Gastroesophageal sphincter (tissue), 4 donors: ENCODE results near the gene RANBP10. TPM values are rescaled to one million over a fixed set of nuclear protein-coding genes. Genes with fewer than 3 reads are reported as not detected.

Experiments
- ATAC-seq: fragments of 150-250 bp; one replicate; pipeline ENCODE4 v1.9.1; 2016; ENCODE audit warnings: mild to moderate bottlenecking, moderate library complexity
- H3K27ac ChIP-seq, 4 donors: fragments of 200-600 bp; sonication (generic) in 3 of 4; 1 replicate in 3 of 4; 2 replicates in 1 of 4; pipeline ENCODE4 v1.5.1; 2016 to 2019
- H3K27me3 ChIP-seq: fragments of 200-600 bp; sonication (generic); one replicate; pipeline ENCODE4 v1.5.1; 2019
- H3K36me3 ChIP-seq, 2 donors: fragments of 200-600 bp; sonication (generic); one replicate each; pipeline ENCODE4 v1.5.1; 2019; ENCODE audit warnings: control low read depth in 1 of 2
- H3K4me1 ChIP-seq, 3 donors: fragments of 200-600 bp; sonication (generic); 1 replicate in 2 of 3; 2 replicates in 1 of 3; pipeline ENCODE4 v1.5.1; 2016 to 2019; ENCODE audit warnings: control low read depth in 2 of 3
- H3K4me3 ChIP-seq, 2 donors: fragments of 200-600 bp; sonication (generic); one replicate each; pipeline ENCODE4 v1.5.1; 2019; ENCODE audit warnings: mild to moderate bottlenecking in 1 of 2, moderate library complexity in 1 of 2
- H3K9me3 ChIP-seq, 3 donors: fragments of 200-600 bp; sonication (generic); one replicate each; pipeline ENCODE4 v1.5.1; 2017 to 2019; ENCODE audit warnings: control low read depth in 2 of 3
- EP300 ChIP-seq: sonication (generic); formaldehyde crosslinking; IDR thresholded peaks from one replicate; pipeline ENCODE4 v1.6.1; 2017; ENCODE audit warnings: antibody characterized with exemption, mild to moderate bottlenecking
- POLR2A ChIP-seq, 2 donors: fragments of 450-650 bp; IDR thresholded peaks; one replicate each; pipeline ENCODE4 v1.6.1; 2017; ENCODE audit warnings: antibody characterized with exemption in 2 of 2, mild to moderate bottlenecking in 2 of 2, moderate library complexity in 1 of 2
- POLR2AphosphoS5 ChIP-seq: sonication (generic); formaldehyde crosslinking; IDR thresholded peaks from one replicate; pipeline ENCODE4 v1.6.1; 2017; ENCODE audit warnings: antibody characterized with exemption
- WGBS, 2 donors: methylation state at CpG; one replicate each; pipeline ENCODE4 v1.1.5; 2018; ENCODE audit warnings: low coverage in 1 of 2; 5-methylcytosine and 5-hydroxymethylcytosine counted together
- total RNA-seq, 4 donors: library from RNA; depleted of rRNA; stranded (reverse); fragments of >200 nt; gene quantifications; one replicate each; pipeline ENCODE4 v1.1.0, GENCODE V29; 2016
- TF ChIP-seq, protein P1 (sequence below), 4 experiments: fragments of 200-600 bp in 2 of 4; fragments of 450-650 bp in 2 of 4; sonication (generic) in 1 of 4; IDR thresholded peaks; one replicate each; pipeline ENCODE4 v1.5.1; 2017 to 2019; ENCODE audit warnings: antibody characterized with exemption in 4 of 4, mild to moderate bottlenecking in 2 of 4, moderate library complexity in 2 of 4

RANBP10 gene
- total RNA-seq, 4 donors from 2014 or later = 6.0 to 12.3 (median 8.4) TPM

DNA sequence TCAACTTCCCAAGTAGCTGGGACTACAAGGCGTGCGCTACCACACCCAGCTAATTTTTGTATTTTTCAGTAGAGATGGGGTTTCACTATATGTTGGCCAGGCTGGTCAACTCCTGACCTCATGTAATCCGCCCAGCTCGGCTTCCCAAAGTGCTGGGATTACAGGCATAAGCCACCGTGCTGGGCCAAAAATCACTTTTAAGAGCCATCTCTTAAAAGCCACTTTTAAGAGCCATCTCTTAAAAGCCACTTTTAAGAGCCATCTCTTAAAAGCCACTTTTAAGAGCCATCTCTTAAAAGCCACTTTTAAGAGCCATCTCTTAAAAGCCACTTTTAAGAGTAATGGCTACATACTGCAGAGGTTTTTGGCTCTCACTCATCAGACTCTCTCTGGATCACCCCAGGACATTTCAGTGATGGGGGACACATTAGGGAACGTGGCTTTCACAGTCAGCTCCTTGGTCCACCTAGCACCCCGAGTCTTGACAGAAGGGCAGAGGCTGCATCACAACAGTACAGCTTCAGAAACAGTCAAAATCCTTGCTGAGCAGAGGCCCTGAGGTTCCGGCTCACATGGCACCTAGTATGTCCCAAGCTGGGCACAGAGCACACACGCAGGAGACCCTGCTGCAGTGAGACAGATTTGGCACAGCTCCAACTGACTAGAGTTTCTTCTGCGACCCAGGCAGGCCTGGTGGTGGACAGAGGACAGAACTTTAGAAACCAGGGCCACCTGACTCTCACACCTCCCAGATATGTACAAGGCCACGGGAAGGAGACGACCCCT is 23.6 kb downstream of the RANBP10 start:
- H3K27ac ChIP-seq = no peak overlapping the region
- H3K4me3 ChIP-seq = no peak overlapping the region
- peaks cover 0 to 13% of the 10 kb centered on the region in 2 donors for H3K36me3 ChIP-seq
- WGBS, 2 donors = 87 to 88% methylated on average over 9 of the region's 12 CpGs
- H3K27me3 ChIP-seq = no peaks in the 10 kb centered on the region
- no peaks in the 10 kb centered on the region for H3K4me1 ChIP-seq
- H3K9me3 ChIP-seq = no peaks in the 10 kb centered on the region
- TF ChIP-seq, protein P1, sequence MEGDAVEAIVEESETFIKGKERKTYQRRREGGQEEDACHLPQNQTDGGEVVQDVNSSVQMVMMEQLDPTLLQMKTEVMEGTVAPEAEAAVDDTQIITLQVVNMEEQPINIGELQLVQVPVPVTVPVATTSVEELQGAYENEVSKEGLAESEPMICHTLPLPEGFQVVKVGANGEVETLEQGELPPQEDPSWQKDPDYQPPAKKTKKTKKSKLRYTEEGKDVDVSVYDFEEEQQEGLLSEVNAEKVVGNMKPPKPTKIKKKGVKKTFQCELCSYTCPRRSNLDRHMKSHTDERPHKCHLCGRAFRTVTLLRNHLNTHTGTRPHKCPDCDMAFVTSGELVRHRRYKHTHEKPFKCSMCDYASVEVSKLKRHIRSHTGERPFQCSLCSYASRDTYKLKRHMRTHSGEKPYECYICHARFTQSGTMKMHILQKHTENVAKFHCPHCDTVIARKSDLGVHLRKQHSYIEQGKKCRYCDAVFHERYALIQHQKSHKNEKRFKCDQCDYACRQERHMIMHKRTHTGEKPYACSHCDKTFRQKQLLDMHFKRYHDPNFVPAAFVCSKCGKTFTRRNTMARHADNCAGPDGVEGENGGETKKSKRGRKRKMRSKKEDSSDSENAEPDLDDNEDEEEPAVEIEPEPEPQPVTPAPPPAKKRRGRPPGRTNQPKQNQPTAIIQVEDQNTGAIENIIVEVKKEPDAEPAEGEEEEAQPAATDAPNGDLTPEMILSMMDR (IDR thresholded peaks at IDR 0.05) = no peak
- TF ChIP-seq POLR2AphosphoS5 = no peak
- ATAC-seq = no peak

- 75 to 85% methylated on average over 3 to 4 of the region's 5 CpGs for WGBS, 2 donors
- ATAC-seq = no peak
- Histone ChIP-seq H3K4me1 (no peaks in the 10 kb centered on the region), H3K4me3 (no peak overlapping the region), H3K9me3 (no peaks in the 10 kb centered on the region), H3K36me3 (peaks cover 0 to 11% of the 10 kb centered on the region in 2 donors), H3K27ac (no peak overlapping the region), H3K27me3 (no peaks in the 10 kb centered on the region)
- no peak for TF ChIP-seq POLR2AphosphoS5
- no peak for TF ChIP-seq POLR2A (IDR thresholded peaks at IDR 0.05)
- no peak for TF ChIP-seq EP300
- TF ChIP-seq, protein P1 (IDR thresholded peaks at IDR 0.05) = no peak
Measured at GRCh38 chr16:67781565-67781921, 24.8 kb downstream of the RANBP10 start.

- WGBS, 2 donors = 81 to 97% methylated on average over 4 to 5 of the region's 7 CpGs
- TF ChIP-seq, protein P1 (IDR thresholded peaks at IDR 0.05) = no peak
- TF ChIP-seq POLR2A (IDR thresholded peaks at IDR 0.05) (no peak), EP300 (no peak), POLR2AphosphoS5 (no peak)
- H3K4me3 ChIP-seq = no peak overlapping the region
- H3K36me3 ChIP-seq = peaks cover 0 to 11% of the 10 kb centered on the region in 2 donors
- H3K27ac ChIP-seq = no peak overlapping the region
- H3K4me1 ChIP-seq = no peaks in the 10 kb centered on the region
- H3K9me3 ChIP-seq = no peaks in the 10 kb centered on the region
- no peaks in the 10 kb centered on the region for H3K27me3 ChIP-seq
- no peak for ATAC-seq
Measured at GRCh38 chr16:67780847-67781564, 25.4 kb downstream of the RANBP10 start.

GRCh38 chr16:67779256-67780014 is 26.9 kb downstream of the RANBP10 start:
- WGBS, 2 donors = 77 to 87% methylated on average over 4 to 5 of the region's 5 CpGs

More at GRCh38 chr16:67779256-67780014, 26.9 kb downstream of the RANBP10 start:
- Histone ChIP-seq H3K36me3 (peaks cover 0 to 11% of the 10 kb centered on the region in 2 donors), H3K4me1 (peaks cover 0 to 2% (median under 1%) of the 10 kb centered on the region in 3 donors), H3K9me3 (no peaks in the 10 kb centered on the region), H3K27ac (no peak overlapping the region), H3K27me3 (no peaks in the 10 kb centered on the region), H3K4me3 (no peak overlapping the region)
- no peak for ATAC-seq
- TF ChIP-seq EP300 (no peak), POLR2AphosphoS5 (no peak), POLR2A (IDR thresholded peaks at IDR 0.05) (no peak)
- TF ChIP-seq, protein P1 (IDR thresholded peaks at IDR 0.05) = no peak
